Activated T-cell treated with anti-CD3 and anti-CD28 coated beads for 1 hour (primary cell): Measurements from ENCODE around the gene CCDC38.

Source experiments
- DNase-seq: peaks from one replicate; pipeline ENCODE4 v3.0.0-alpha.2; 2020; ENCODE audit warnings: low read depth

CCDC38 gene

DNA sequence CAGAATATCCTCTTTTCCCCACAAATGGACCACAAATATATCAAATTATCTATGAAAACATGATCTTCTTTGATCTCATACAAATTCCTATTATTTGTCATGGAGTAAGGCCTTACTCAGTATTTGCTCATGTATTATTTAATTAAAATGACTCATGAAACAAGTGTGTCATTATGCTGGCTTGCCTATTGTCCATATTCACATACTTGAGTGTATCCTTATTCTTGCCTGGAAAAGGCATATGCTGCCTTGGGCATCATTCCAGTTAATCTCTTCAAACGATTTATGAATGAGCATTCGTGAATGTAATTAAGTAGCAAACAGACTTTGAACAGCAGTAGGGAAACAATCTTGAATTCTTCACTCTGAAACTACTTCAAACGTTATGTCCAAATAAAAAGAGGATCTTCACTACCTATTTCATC is 106.2 kb downstream of the CCDC38 start:
- DNase-seq, result no peak

DNA sequence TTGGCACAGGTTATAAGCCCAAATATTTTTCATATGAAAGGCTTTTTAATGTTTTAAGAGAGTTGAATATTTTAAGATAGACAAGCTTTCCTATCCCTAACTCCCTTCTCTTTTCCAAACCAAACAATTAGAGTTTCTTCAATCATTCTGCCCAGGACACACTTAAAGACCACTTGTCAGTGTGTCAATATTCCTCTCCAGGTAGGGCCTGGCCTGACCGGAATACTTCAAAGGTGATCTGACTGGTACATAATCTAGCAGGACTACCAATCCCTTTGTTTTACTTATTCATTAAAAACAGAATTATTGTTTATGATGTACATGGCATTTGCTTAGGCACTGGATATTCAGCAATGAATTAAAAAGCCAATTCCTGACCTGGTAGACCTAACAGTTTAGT is 107.8 kb downstream of the CCDC38 start:
- no peak for DNase-seq

DNA sequence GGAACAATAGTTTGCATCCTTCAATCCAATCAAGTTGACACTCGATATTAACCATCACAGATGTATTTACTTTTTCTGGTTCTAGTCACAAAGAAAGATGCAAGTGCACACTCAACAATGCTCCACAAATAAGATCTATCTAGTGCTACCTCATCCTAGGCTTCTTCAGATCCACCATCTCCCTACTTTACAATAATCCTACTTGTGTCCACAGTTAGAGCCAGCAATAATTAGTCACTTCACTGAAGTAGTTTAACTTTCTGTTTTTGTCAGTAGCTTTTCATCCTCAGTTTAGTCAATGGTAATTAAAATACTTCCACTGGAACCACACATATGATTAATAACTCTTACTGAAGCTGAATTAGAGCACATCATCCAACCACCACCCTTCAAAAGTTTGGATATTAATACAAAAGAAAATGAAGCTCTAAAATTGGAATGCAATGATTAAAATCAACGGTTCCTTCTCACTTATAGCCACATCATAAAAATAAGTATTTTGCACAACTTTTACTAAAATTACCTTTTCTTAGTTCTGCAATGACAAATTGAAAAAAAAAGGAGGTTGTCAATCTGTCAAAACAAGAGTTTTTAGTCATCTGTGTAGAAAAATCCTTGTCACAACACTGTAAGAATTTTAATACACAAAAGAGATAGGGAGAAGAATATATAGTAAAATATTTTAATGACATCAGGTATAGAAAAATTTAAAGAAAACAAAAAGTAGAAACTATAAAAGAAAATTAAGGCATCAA is 111.9 kb downstream of the CCDC38 start:
- DNase-seq, result no peak

DNA sequence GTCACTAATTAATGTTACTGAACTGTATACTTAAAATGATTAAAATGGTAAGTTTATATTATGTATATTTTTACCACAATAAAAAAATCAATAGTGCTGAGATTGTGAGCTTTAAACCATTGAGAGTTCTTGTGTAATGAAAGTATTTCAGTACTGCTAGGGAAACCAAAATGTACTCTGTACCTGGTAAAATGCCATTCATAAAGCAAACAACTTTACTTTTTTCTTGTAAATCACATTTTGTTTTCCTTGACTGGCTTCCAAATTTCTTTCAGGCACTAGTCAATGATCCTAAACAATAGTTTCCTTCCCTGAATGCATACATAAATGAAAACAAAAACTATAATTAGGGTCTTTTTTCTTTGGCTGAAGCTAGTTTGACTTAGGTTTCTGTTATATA is 113.0 kb downstream of the CCDC38 start:
- no peak for DNase-seq

DNA sequence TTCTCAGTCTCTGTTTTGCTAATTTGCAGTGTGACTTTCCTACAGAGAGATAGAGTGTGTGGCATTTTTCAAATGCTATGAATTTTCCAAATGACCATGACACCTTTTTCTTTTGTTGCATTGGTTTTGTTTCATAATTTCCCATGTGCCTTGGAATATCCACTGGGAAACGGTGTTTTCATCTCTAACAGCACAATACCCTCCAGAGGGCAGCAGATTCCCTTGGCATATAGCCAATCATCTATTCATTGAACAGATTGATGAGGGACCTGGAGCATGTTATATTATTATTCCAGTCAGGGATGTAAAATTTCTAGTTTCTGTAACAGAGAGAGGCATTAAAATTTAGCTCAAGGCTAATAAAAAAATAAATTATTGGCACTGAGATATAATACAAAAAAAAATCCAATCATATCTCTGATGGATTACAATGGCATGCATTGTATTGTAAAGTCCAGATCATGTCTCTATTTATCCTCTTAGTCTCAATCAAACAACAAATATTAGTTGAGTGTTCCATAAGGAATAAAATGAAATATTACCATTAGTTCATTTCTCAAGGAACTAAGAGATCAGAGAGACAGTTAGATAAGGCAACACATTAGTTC is 122.2 kb downstream of the CCDC38 start:
- DNase-seq, result no peak
